ENCODE results near the gene CD44. TPM values are rescaled to one million over a fixed set of nuclear protein-coding genes. Genes with fewer than 3 reads are reported as not detected.

The CD44 gene
- total RNA-seq, 1 donor from 2014 or later, result 268 TPM

DNA sequence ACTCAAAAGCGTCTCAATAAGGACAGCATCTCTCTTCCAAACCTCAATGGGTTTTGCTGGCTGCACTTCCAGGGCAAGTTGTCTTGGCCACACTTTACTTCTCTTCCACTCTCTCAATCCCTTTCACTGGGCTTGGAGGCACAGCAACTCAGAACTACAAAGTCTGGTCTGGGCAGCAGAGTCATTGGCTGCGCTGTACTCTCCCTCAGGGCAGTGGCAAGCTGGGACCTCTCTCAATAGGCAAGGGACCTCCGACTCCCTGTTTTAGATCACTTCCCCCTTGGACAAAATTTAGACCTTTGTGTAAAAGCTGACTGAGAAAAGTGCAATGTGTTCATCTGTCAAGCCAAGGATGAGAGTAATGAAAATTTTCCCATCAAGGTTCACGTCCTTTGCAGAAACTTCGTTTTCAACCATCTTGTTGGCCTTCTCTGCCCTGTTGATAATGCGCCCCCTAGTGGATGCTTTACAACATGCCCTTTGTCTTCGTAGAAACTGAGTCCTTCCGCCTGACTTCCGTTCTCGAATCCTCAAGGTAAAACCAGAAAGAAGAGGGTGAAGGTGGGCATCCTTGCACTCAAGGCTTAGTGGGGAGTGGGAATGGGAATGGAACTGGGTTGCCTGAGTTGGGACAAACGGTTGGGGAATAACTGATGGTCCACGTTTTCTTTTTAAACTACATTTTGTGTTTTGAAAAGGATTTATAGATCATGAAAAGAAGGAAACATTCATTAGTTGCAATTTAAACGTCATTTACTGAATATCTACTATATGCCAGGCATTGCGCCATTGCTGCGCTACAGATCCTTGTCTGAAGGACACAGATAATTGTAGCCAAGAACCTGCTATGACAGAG, 99.1 kb downstream of the CD44 start:
- H3K27me3 ChIP-seq (ENCODE audit: control insufficient read depth, insufficient read depth, low read length), result no peaks in the 10 kb centered on the region
- DNase-seq (ENCODE audit: low read depth), result no peak
- H3K4me3 ChIP-seq (ENCODE audit: low read depth, low read length), result no peak overlapping the region
- TF ChIP-seq, protein P1, sequence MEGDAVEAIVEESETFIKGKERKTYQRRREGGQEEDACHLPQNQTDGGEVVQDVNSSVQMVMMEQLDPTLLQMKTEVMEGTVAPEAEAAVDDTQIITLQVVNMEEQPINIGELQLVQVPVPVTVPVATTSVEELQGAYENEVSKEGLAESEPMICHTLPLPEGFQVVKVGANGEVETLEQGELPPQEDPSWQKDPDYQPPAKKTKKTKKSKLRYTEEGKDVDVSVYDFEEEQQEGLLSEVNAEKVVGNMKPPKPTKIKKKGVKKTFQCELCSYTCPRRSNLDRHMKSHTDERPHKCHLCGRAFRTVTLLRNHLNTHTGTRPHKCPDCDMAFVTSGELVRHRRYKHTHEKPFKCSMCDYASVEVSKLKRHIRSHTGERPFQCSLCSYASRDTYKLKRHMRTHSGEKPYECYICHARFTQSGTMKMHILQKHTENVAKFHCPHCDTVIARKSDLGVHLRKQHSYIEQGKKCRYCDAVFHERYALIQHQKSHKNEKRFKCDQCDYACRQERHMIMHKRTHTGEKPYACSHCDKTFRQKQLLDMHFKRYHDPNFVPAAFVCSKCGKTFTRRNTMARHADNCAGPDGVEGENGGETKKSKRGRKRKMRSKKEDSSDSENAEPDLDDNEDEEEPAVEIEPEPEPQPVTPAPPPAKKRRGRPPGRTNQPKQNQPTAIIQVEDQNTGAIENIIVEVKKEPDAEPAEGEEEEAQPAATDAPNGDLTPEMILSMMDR (IDR thresholded peaks at IDR 0.05; ENCODE audit: insufficient read depth, low read length, poor library complexity, severe bottlenecking), result peak; percentile 51
- H3K36me3 ChIP-seq (ENCODE audit: control insufficient read depth, insufficient read depth, low read length), result no peaks in the 10 kb centered on the region

DNA sequence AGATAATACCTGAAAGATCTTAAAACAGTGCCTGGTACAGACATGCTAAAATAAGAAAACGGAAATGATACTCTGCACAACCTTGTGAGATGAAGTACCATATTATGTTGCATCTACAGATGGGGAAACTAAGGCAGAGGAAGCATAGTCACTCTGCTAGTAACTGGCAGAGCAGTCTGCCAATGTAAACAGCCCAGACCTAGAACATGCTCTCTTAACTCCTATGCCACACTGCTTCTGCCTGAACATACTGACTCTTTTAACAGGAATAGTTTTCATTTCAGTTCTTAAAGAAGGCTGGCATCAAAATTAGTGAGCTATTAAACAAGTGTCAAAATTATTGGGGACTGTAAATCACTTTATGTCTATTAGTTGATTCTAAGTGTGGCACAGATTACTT, 99.9 kb downstream of the CD44 start:
- TF ChIP-seq, protein P1 (IDR thresholded peaks at IDR 0.05; ENCODE audit: insufficient read depth, low read length, poor library complexity, severe bottlenecking), result no peak
- H3K4me3 ChIP-seq (ENCODE audit: low read depth, low read length), result no peak overlapping the region
- DNase-seq (ENCODE audit: low read depth), result no peak
- H3K27me3 ChIP-seq (ENCODE audit: control insufficient read depth, insufficient read depth, low read length), result no peaks in the 10 kb centered on the region
- no peaks in the 10 kb centered on the region for H3K36me3 ChIP-seq (ENCODE audit: control insufficient read depth, insufficient read depth, low read length)

DNA sequence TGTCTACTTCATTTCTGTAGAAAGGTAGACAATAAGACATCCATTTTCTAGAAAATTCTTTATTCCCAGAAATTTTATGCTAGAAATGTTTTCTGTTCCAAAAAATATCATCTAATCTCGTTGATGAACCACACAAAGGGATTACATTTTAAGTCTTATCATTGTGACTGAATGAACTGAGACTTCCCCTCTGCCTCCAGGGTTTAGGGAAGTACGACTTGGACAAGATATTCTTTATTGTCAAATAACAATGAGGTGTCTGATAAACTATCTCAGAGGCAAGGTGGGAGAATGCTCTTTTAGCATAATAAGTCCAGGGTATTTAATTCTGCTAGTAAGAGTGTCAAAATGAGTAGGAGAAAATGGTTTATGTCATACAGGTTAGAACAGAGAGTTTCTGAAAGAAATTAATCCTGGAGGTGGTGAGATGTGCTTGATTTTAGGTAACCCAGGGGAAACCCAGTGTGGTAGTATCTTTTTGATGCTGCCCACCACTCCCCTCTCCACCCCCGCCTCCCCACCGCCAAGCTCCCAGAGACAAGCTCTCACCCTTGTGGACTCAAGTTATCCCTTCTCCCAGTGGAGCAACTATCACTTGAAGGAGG, 100.6 kb downstream of the CD44 start:
- Histone ChIP-seq H3K36me3 (ENCODE audit: control insufficient read depth, insufficient read depth, low read length) (no peaks in the 10 kb centered on the region), H3K4me3 (ENCODE audit: low read depth, low read length) (no peak overlapping the region), H3K27me3 (ENCODE audit: control insufficient read depth, insufficient read depth, low read length) (no peaks in the 10 kb centered on the region)
- DNase-seq (ENCODE audit: low read depth), result no peak
- TF ChIP-seq, protein P1 (IDR thresholded peaks at IDR 0.05; ENCODE audit: insufficient read depth, low read length, poor library complexity, severe bottlenecking), result no peak

DNA sequence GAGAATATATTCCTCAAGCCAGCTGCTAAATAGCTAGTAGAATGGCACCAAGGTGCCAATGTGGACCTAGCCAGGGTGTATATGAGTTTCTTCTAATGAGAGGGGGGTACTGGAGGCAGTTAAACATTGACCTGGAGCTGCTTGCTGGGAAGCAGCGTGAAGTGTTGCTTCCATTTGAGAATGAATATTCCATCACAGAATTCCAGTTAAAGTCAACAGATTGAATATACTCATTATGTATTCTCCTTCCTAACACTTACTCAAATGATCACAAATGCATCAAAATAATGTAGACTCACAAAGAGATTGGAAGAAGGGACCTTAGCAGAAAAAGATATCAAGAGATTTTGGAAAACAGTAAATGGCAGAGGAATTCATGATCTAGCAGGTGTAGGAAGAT, 102.1 kb downstream of the CD44 start:
- Histone ChIP-seq H3K27me3 (ENCODE audit: control insufficient read depth, insufficient read depth, low read length) (no peaks in the 10 kb centered on the region), H3K36me3 (ENCODE audit: control insufficient read depth, insufficient read depth, low read length) (no peaks in the 10 kb centered on the region), H3K4me3 (ENCODE audit: low read depth, low read length) (no peak overlapping the region)
- no peak for DNase-seq (ENCODE audit: low read depth)
- TF ChIP-seq, protein P1 (IDR thresholded peaks at IDR 0.05; ENCODE audit: insufficient read depth, low read length, poor library complexity, severe bottlenecking), result no peak

DNA sequence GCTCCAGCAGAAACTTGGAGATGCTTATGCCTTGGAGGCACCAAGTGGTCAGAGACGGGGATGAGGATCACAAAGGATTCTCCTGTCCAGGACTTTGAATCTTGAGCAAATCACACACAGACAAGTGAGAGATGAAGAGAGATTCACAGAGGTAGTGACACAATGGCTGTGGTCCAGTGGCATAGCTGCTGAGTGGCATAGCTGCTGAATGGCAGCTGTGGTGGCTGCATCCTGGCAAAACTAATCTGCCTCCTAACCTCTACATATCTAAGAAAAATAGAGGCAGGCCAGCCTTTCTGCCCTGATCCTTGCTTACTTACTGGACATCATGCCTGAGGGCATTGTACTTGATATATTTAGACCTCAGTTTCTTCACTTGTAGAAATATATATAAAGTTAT, 102.6 kb downstream of the CD44 start:
- Histone ChIP-seq H3K4me3 (ENCODE audit: low read depth, low read length) (no peak overlapping the region), H3K27me3 (ENCODE audit: control insufficient read depth, insufficient read depth, low read length) (no peaks in the 10 kb centered on the region), H3K36me3 (ENCODE audit: control insufficient read depth, insufficient read depth, low read length) (no peaks in the 10 kb centered on the region)
- no peak for DNase-seq (ENCODE audit: low read depth)
- TF ChIP-seq, protein P1 (IDR thresholded peaks at IDR 0.05; ENCODE audit: insufficient read depth, low read length, poor library complexity, severe bottlenecking), result no peak

Data from kidney epithelial cell (primary cell).